HepG2 (cell line): ENCODE results near the gene CKLF. TPM values are rescaled to one million over a fixed set of nuclear protein-coding genes. Genes with fewer than 3 reads are reported as not detected.

Source experiments
- ATF3 ChIP-seq: sonication (generic); formaldehyde crosslinking; IDR thresholded peaks from 2 replicates; pipeline ENCODE4 v1.4.0; 2020; ENCODE audit warnings: missing genetic modification reagents
- BATF2 ChIP-seq: sonication (generic); formaldehyde crosslinking; IDR thresholded peaks from 2 replicates; pipeline ENCODE4 v1.8.0; 2022; ENCODE audit warnings: mild to moderate bottlenecking, missing genetic modification reagents, moderate library complexity
- BRF2 ChIP-seq: sonication (generic); formaldehyde crosslinking; IDR thresholded peaks from 2 replicates; pipeline ENCODE4 v1.8.1; 2022; ENCODE audit warnings: mild to moderate bottlenecking, missing genetic modification reagents
- CC2D1A ChIP-seq: sonication (generic); formaldehyde crosslinking; IDR thresholded peaks from 2 replicates; pipeline ENCODE4 v1.8.1; 2023; ENCODE audit warnings: mild to moderate bottlenecking, missing genetic modification reagents
- DR1 ChIP-seq: sonication (generic); formaldehyde crosslinking; IDR thresholded peaks from 2 replicates; pipeline ENCODE4 v1.8.0; 2021; ENCODE audit warnings: mild to moderate bottlenecking, missing genetic modification reagents, inconsistent platforms
- MYPOP ChIP-seq: sonication (generic); formaldehyde crosslinking; IDR thresholded peaks from 2 replicates; pipeline ENCODE4 v1.8.1; 2023; ENCODE audit warnings: mild to moderate bottlenecking, moderate library complexity, missing genetic modification reagents
- SALL1 ChIP-seq: sonication (generic); formaldehyde crosslinking; IDR thresholded peaks from 2 replicates; pipeline ENCODE4 v1.8.0; 2022; ENCODE audit warnings: mild to moderate bottlenecking, missing genetic modification reagents
- TBX3 ChIP-seq: fragments of 450-650 bp; IDR thresholded peaks from 2 replicates; pipeline ENCODE4 v1.6.1; 2017; ENCODE audit warnings: antibody characterized with exemption, mild to moderate bottlenecking, inconsistent platforms, borderline replicate concordance
- TEF ChIP-seq: sonication (generic); formaldehyde crosslinking; IDR thresholded peaks from 2 replicates; pipeline ENCODE4 v1.5.0; 2020; ENCODE audit warnings: missing genetic modification reagents
- ZBTB26 ChIP-seq: IDR thresholded peaks from 2 replicates; pipeline ENCODE4 v1.6.1; 2016; ENCODE audit warnings: missing compliant biosample characterization, missing genetic modification reagents, borderline replicate concordance
- ZNF142 ChIP-seq: sonication (generic); formaldehyde crosslinking; IDR thresholded peaks from 2 replicates; pipeline ENCODE4 v1.4.0; 2020; ENCODE audit warnings: missing genetic modification reagents
- ZNF17 ChIP-seq: sonication (generic); formaldehyde crosslinking; IDR thresholded peaks from 2 replicates; pipeline ENCODE4 v1.5.0; 2020; ENCODE audit warnings: mild to moderate bottlenecking, missing genetic modification reagents
- ZNF30 ChIP-seq: sonication (generic); formaldehyde crosslinking; IDR thresholded peaks from 2 replicates; pipeline ENCODE4 v1.5.0; 2020; ENCODE audit warnings: mild to moderate bottlenecking, missing genetic modification reagents
- ZNF710 ChIP-seq: sonication (generic); formaldehyde crosslinking; IDR thresholded peaks from 2 replicates; pipeline ENCODE4 v1.5.0; 2020; ENCODE audit warnings: mild to moderate bottlenecking, missing genetic modification reagents, borderline replicate concordance
- polyA plus RNA-seq, 8 experiments: library from polyadenylated mRNA; depleted of rRNA in 3 of 8; stranded (reverse) in 7 of 8; unstranded in 1 of 8; fragments of >200 nt; fragmentation: Illumina TruSeq in 4 of 8; extraction: Trizol in 4 of 8; gene quantifications; 2 replicates each; pipeline versions ENCODE4 v1.2.1 to v1.2.3, GENCODE V29; 2011 to 2016; ENCODE audit warnings: low read depth in 4 of 8, missing spikeins in 1 of 8, mixed read lengths in 1 of 8; ENCODE audit not compliant: insufficient read depth in 1 of 8
- total RNA-seq, 5 experiments: library from RNA; depleted of rRNA; stranded (reverse); fragments of >200 nt; fragmentation: Illumina TruSeq; extraction: Trizol; gene quantifications; 2 replicates each; pipeline ENCODE4 v1.2.3, GENCODE V29; 2016; ENCODE audit warnings: low read depth in 1 of 5

The CKLF gene
- total and polyA plus RNA-seq, 2 of the 13 experiments (the other 11 are each of a cell fraction or from before 2014, with no cell fraction given) = 120 to 167 TPM

GRCh38 chr16:66614161-66614802 is 61.9 kb downstream of the CKLF start (continued):
- TF ChIP-seq ZNF142 (CRISPR knock-in tag) (no peak), BRF2 (CRISPR knock-in tag) (no peak), ZNF17 (CRISPR knock-in tag) (no peak), ZBTB26 (CRISPR knock-in tag) (no peak), TBX3 (no peak), ZNF30 (no peak), ATF3 (CRISPR knock-in tag) (no peak), BATF2 (CRISPR knock-in tag) (no peak), ZNF710 (CRISPR knock-in tag) (no peak), SALL1 (0 out of 2 replicates have a peak, but pooled peaks have one; percentile 36), DR1 (CRISPR knock-in tag) (no peak), TEF (CRISPR knock-in tag) (peak; percentile 89), MYPOP (CRISPR knock-in tag) (no peak), CC2D1A (CRISPR knock-in tag) (no peak)
